Femur (tissue), 1 donor: ENCODE data around the gene CCP110.
A peak's percentile ranks its signal among the peaks of the same experiment; 100 is the strongest.

Experiments
- DNase-seq: peaks from one replicate; pipeline ENCODE4 v3.0.0-alpha.2; 2017

Gene CCP110

DNA sequence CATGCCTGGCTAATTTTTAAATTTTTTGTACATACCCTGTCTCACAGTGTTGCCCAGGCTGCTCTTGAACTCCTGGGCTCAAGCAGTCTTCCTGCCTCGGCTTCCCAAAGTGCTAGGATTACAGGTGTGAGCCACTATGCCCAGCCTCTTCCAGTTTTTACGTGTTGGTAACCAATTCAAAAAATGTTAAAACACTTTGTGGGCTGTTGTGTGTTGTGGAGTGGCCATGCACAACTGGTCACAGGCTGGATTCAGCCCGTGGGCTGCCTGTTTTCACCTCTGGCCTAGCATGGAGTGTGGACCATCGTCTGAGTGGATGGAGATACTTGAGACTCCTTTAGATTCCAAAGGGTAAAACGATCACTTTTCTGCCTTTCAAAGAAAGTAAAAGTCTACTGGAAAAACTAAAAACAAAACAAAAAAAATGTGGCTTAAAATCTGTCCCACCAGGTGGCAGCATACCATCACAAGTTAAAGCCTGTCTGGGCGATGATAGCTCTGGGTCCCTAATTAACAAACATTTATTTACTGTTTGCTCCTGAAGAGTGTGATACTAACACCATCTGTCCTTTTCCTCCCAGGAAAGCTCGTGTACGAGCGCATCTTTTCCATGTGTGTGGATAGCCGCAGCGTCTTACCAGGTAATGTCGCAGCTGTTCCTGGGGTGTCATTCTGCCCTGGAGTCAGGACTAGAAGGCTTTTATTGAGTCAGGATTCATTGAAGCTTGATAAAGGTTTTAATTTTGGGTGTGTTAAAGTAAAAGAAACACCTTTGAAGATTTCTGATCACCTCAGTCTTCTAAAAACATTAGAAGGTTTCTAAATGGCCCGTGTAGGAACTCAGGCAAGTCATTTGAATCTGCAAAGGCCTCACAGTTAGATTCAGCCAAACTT is 77.6 kb downstream of the CCP110 start:
- DNase-seq: peak; percentile 35
